HepG2 (cell line): ENCODE data around the gene IFI27L2. TPM values are rescaled to one million over a fixed set of nuclear protein-coding genes. Genes with fewer than 3 reads are reported as not detected.
A peak's percentile ranks its signal among the peaks of the same experiment; 100 is the strongest.

Source experiments
- ATAC-seq: fragments of 200-7000 bp; cut with Tn5 transposase; 3 replicates; pipeline ENCODE4 v1.9.1; 2020; ENCODE audit warnings: mild to moderate bottlenecking, moderate library complexity
- BruUV-seq: library from RNA; stranded (reverse); fragments of 400-500 nt; replicated peaks from 2 replicates; lab custom pipeline; 2021; lab: Mats Ljungman, UMichigan
- CTCF ChIA-PET: fragments of 300-600 bp; formaldehyde crosslinking; extraction: SDS; loops from one replicate; lab custom pipeline; 2021; ENCODE audit warnings: low total read pairs, inconsistent platforms, low intra/inter-chr PET ratio; lab: Yijun Ruan, JAX
- POLR2A ChIA-PET: fragments of 350-600 bp; sonication (Branson Sonifier 250); formaldehyde crosslinking; loops from one replicate; lab custom pipeline; 2020; ENCODE audit warnings: antibody characterized with exemption, inconsistent platforms; lab: Yijun Ruan, JAX
- DNase-seq: peaks from one replicate; pipeline ENCODE4 v3.0.0-alpha.2; 2015; ENCODE audit warnings: low spot score
- FAIRE-seq: peaks from 3 replicates; lab custom pipeline; 2011; peaks lifted over from hg19 to GRCh38; lab: Jason Lieb, UNC
- H2AFZ ChIP-seq: one replicate; pipeline ENCODE4 v1.6.1; 2011; ENCODE audit warnings: low read length, inconsistent platforms
- H3K27ac ChIP-seq: fragments of 300-600 bp; 3 replicates; pipeline ENCODE4 v1.8.0; 2011; ENCODE audit warnings: mixed run types, mild to moderate bottlenecking, mixed read lengths, low read length, inconsistent platforms; ENCODE audit not compliant: insufficient read depth; ENCODE audit errors: extremely low read length
- H3K27me3 ChIP-seq, 2 experiments: fragments of 200-600 bp in 1 of 2; 2 replicates in 1 of 2; 3 replicates in 1 of 2; pipeline versions ENCODE4 v1.6.0 to v1.8.0; 2011; ENCODE audit warnings: low read length in 2 of 2, mild to moderate bottlenecking in 2 of 2, moderate library complexity in 2 of 2, inconsistent platforms in 1 of 2; ENCODE audit not compliant: insufficient read depth in 2 of 2, control insufficient read depth in 1 of 2
- H3K36me3 ChIP-seq, 2 experiments: fragments of 200-600 bp in 1 of 2; replicated peaks in 1 of 2; 2 replicates in 1 of 2; 3 replicates in 1 of 2; pipeline versions ENCODE4 v1.5.1 to v1.8.0; 2011; ENCODE audit warnings: low read length in 2 of 2, inconsistent platforms in 1 of 2; ENCODE audit not compliant: insufficient read depth in 2 of 2, control insufficient read depth in 1 of 2
- H3K4me1 ChIP-seq: 2 replicates; pipeline ENCODE4 v1.5.1; 2012; ENCODE audit warnings: low read length, inconsistent platforms; ENCODE audit not compliant: insufficient read depth
- H3K4me2 ChIP-seq: 2 replicates; pipeline ENCODE4 v1.6.0; 2011; ENCODE audit warnings: low read depth, low read length, inconsistent platforms
- H3K4me3 ChIP-seq, 3 experiments: fragments of 200-600 bp in 1 of 3; sonication (generic), shearing (Covaris generic) in 1 of 3; replicated peaks in 1 of 3; 2 replicates each; pipeline ENCODE4 v1.5.1; 2011 to 2016; ENCODE audit warnings: low read length in 3 of 3, inconsistent platforms in 2 of 3, low read depth in 2 of 3, mild to moderate bottlenecking in 2 of 3, control low read depth in 1 of 3, mixed read lengths in 1 of 3; ENCODE audit not compliant: insufficient read depth in 1 of 3
- H3K79me2 ChIP-seq: one replicate; pipeline ENCODE4 v1.6.1; 2011; ENCODE audit warnings: low read length, inconsistent platforms; ENCODE audit not compliant: insufficient read depth
- H3K9ac ChIP-seq: 2 replicates; pipeline ENCODE4 v1.6.0; 2011; ENCODE audit warnings: mild to moderate bottlenecking, low read depth, low read length, inconsistent platforms; ENCODE audit not compliant: insufficient read depth
- H3K9me3 ChIP-seq: 2 replicates; pipeline ENCODE4 v1.5.1; 2012; ENCODE audit warnings: mild to moderate bottlenecking, low read length
- H4K20me1 ChIP-seq: 2 replicates; pipeline ENCODE4 v1.6.0; 2011; ENCODE audit warnings: inconsistent platforms, mild to moderate bottlenecking, low read length, moderate library complexity; ENCODE audit not compliant: insufficient read depth
- BRD4 ChIP-seq: sonication (generic); formaldehyde crosslinking; IDR thresholded peaks from 2 replicates; pipeline ENCODE4 v1.4.0; 2020; ENCODE audit warnings: missing genetic modification reagents
- HIC2 ChIP-seq: sonication (generic); formaldehyde crosslinking; IDR thresholded peaks from 2 replicates; pipeline ENCODE4 v1.9.0; 2022; ENCODE audit warnings: low read depth, missing genetic modification reagents
- JUNB ChIP-seq: sonication (generic); formaldehyde crosslinking; IDR thresholded peaks from 2 replicates; pipeline ENCODE4 v1.8.0; 2022; ENCODE audit warnings: missing genetic modification reagents, mild to moderate bottlenecking, borderline replicate concordance
- KDM2A ChIP-seq: sonication (generic); formaldehyde crosslinking; IDR thresholded peaks from 2 replicates; pipeline ENCODE4 v1.4.0; 2020; ENCODE audit warnings: low read depth, missing genetic modification reagents, borderline replicate concordance
- MAFF ChIP-seq: IDR thresholded peaks from 2 replicates; pipeline ENCODE4 v1.6.1; 2011; ENCODE audit warnings: low read depth, low read length, improper control_type of control experiment
- MBNL3 ChIP-seq: fragments of 250-450 bp; sonication (Bioruptor Pico); conservative IDR thresholded peaks from 2 replicates; pipeline ENCODE4 v1.8.0; 2022; ENCODE audit warnings: mild to moderate bottlenecking, inconsistent platforms
- POLR2A ChIP-seq, 2 experiments: IDR thresholded peaks; 2 replicates each; pipeline ENCODE4 v1.6.1; 2011; ENCODE audit warnings: low read depth in 2 of 2, low read length in 2 of 2, mild to moderate bottlenecking in 1 of 2, moderate library complexity in 1 of 2; ENCODE audit not compliant: insufficient read depth in 1 of 2
- RNF2 ChIP-seq: fragments of 450-650 bp; conservative IDR thresholded peaks from 2 replicates; pipeline ENCODE4 v1.6.1; 2016; ENCODE audit warnings: low read depth
- SMARCE1 ChIP-seq: fragments of 450-650 bp; IDR thresholded peaks from 2 replicates; pipeline ENCODE4 v1.6.1; 2017; ENCODE audit warnings: borderline replicate concordance
- STAG1 ChIP-seq: sonication (generic); formaldehyde crosslinking; IDR thresholded peaks from 2 replicates; pipeline ENCODE4 v1.4.0; 2020; ENCODE audit warnings: missing genetic modification reagents
- ZNF280D ChIP-seq: sonication (generic); formaldehyde crosslinking; IDR thresholded peaks from 2 replicates; pipeline ENCODE4 v1.5.1; 2020; ENCODE audit warnings: mild to moderate bottlenecking, missing genetic modification reagents
- ZNF652 ChIP-seq: IDR thresholded peaks from 2 replicates; pipeline ENCODE4 v1.6.1; 2016; ENCODE audit warnings: low read depth, borderline replicate concordance
- ZNF737 ChIP-seq: sonication (generic); formaldehyde crosslinking; IDR thresholded peaks from 2 replicates; pipeline ENCODE4 v1.5.0; 2020; ENCODE audit warnings: missing genetic modification reagents, mild to moderate bottlenecking, borderline replicate concordance
- WGBS: methylation state at CpG from one replicate; pipeline ENCODE4 v1.1.6; 2017; ENCODE audit warnings: low lambda C conversion rate; 5-methylcytosine and 5-hydroxymethylcytosine counted together
- in situ Hi-C: cut with HindIII; loops from 2 replicates; pipeline ENCODE4 v1.10.0; 2017; ENCODE audit warnings: low pct_unique_long_range_greater_than_20kb; ENCODE audit not compliant: extremely low pct_ligation_motif_present
- intact Hi-C: fragments of 100-400 bp; cut with micrococcal nuclease; formaldehyde crosslinking; loops from one replicate; pipeline ENCODE4 v1.10.0; 2022; ENCODE audit not compliant: unreplicated experiment
- polyA plus RNA-seq, 8 experiments: library from polyadenylated mRNA; depleted of rRNA in 3 of 8; stranded (reverse) in 7 of 8; unstranded in 1 of 8; fragments of >200 nt; fragmentation: Illumina TruSeq in 4 of 8; extraction: Trizol in 4 of 8; gene quantifications; 2 replicates each; pipeline versions ENCODE4 v1.2.1 to v1.2.3, GENCODE V29; 2011 to 2016; ENCODE audit warnings: low read depth in 4 of 8, missing spikeins in 1 of 8, mixed read lengths in 1 of 8; ENCODE audit not compliant: insufficient read depth in 1 of 8
- total RNA-seq, 5 experiments: library from RNA; depleted of rRNA; stranded (reverse); fragments of >200 nt; fragmentation: Illumina TruSeq; extraction: Trizol; gene quantifications; 2 replicates each; pipeline ENCODE4 v1.2.3, GENCODE V29; 2016; ENCODE audit warnings: low read depth in 1 of 5
- TF ChIP-seq, protein P1 (sequence below): IDR thresholded peaks from 2 replicates; pipeline ENCODE4 v1.6.1; 2012; ENCODE audit warnings: low read depth, low read length, improper control_type of control experiment
- TF ChIP-seq, protein P2 (sequence below), 2 experiments: sonication (generic) in 1 of 2; formaldehyde crosslinking in 1 of 2; IDR thresholded peaks; 2 replicates each; pipeline versions ENCODE4 v1.4.0 to v1.6.1; 2018 to 2020; ENCODE audit warnings: missing genetic modification reagents in 2 of 2, borderline replicate concordance in 1 of 2, low read depth in 1 of 2, mild to moderate bottlenecking in 1 of 2, missing biosample characterization in 1 of 2

The IFI27L2 gene
- total and polyA plus RNA-seq, 2 of the 13 experiments (the other 11 are each of a cell fraction or from before 2014, with no cell fraction given) = 4.3 to 4.8 TPM

- Histone ChIP-seq H3K9me3 (peaks cover 8% of the 10 kb centered on the region), H3K79me2 (no peaks in the 10 kb centered on the region), H3K4me1 (peaks cover 18% of the 10 kb centered on the region), H4K20me1 (no peaks in the 10 kb centered on the region), H3K4me2 (no peak overlapping the region), H3K9ac (no peak overlapping the region), H3K27me3 (peaks cover 0 to 10% of the 10 kb centered on the region in 2 experiments; a peak in 3 of 5 replicates), H3K4me3 (no peak overlapping the region), H3K36me3 (no peaks in the 10 kb centered on the region), H3K27ac (no peak overlapping the region), H2AFZ (no peak overlapping the region)
- WGBS = 40% methylated on average over 4 of the region's 4 CpGs
- ATAC-seq (no peak), FAIRE-seq (peak; percentile 82), DNase-seq (peak; percentile 72)
- in situ Hi-C loops (no loop called here), intact Hi-C loops (loop anchor here (1.0 to 10.0 kb wide), 3 partner anchors 175 to 242 kb away; no protein-coding TSS in a partner anchor)
- no TSS peak for BruUV-seq
- POLR2A ChIA-PET = interaction anchor here (0.6 kb wide), 1 partner anchor 161 kb away, joined by 3 read pairs; the partner anchor contains the start of gene SERPINA10
- CTCF ChIA-PET = interaction anchor here (1.0 to 1.9 kb wide), 3 partner anchors 48 to 175 kb away, joined by 3 to 14 read pairs (median 10); no protein-coding TSS in a partner anchor
- TF ChIP-seq JUNB (CRISPR knock-in tag) (no peak), ZNF652 (peak; percentile 32; the same call in 1 of the 2 replicates), MBNL3 (CRISPR knock-in tag) (no peak), ZNF737 (CRISPR knock-in tag) (no peak), ZNF280D (CRISPR knock-in tag) (no peak), POLR2A (IDR thresholded peaks at IDR 0.05; ENCODE audit: insufficient read depth in 1 of 2, low read depth in 2 of 2, low read length in 2 of 2) (no peak), KDM2A (CRISPR knock-in tag) (no peak), HIC2 (CRISPR knock-in tag) (no peak), STAG1 (CRISPR knock-in tag) (peak; percentile 68), SMARCE1 (no peak), MAFF (0 out of 2 replicates have a peak, but pooled peaks have one; percentile 28), BRD4 (CRISPR knock-in tag) (no peak), RNF2 (no peak)
- TF ChIP-seq, protein P1, sequence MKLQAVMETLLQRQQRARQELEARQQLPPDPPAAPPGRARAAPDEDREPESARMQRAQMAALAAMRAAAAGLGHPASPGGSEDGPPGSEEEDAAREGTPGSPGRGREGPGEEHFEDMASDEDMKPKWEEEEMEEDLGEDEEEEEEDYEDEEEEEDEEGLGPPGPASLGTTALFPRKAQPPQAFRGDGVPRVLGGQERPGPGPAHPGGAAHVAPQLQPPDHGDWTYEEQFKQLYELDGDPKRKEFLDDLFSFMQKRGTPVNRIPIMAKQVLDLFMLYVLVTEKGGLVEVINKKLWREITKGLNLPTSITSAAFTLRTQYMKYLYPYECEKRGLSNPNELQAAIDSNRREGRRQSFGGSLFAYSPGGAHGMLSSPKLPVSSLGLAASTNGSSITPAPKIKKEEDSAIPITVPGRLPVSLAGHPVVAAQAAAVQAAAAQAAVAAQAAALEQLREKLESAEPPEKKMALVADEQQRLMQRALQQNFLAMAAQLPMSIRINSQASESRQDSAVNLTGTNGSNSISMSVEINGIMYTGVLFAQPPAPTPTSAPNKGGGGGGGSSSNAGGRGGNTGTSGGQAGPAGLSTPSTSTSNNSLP = peak; percentile 43; the same call in 1 of the 2 replicates
- TF ChIP-seq, protein P2, sequence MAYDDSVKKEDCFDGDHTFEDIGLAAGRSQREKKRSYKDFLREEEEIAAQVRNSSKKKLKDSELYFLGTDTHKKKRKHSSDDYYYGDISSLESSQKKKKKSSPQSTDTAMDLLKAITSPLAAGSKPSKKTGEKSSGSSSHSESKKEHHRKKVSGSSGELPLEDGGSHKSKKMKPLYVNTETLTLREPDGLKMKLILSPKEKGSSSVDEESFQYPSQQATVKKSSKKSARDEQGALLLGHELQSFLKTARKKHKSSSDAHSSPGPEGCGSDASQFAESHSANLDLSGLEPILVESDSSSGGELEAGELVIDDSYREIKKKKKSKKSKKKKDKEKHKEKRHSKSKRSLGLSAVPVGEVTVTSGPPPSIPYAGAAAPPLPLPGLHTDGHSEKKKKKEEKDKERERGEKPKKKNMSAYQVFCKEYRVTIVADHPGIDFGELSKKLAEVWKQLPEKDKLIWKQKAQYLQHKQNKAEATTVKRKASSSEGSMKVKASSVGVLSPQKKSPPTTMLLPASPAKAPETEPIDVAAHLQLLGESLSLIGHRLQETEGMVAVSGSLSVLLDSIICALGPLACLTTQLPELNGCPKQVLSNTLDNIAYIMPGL (CRISPR knock-in tag; IDR thresholded peaks at IDR 0.05; ENCODE audit: borderline replicate concordance in 1 of 2, low read depth in 1 of 2) = 0 out of 4 replicates have a peak, but pooled peaks of 1 of the 2 experiments have one; percentile 26
Measured at GRCh38 chr14:94132285-94132887, 3.0 kb upstream of the IFI27L2 start.
